Measurements from ENCODE around the gene CADPS2.

The CADPS2 gene

GRCh38 chr7:122726881-122727280 is 159.4 kb downstream of the CADPS2 start:
- no peak for FAIRE-seq
- DNase-seq (ENCODE audit: extremely low spot score, insufficient read length, low read depth) = no peak

GRCh38 chr7:122724366-122724765 is 161.9 kb downstream of the CADPS2 start:
- no peak for DNase-seq (ENCODE audit: extremely low spot score, insufficient read length, low read depth)
- no peak for FAIRE-seq

DNA sequence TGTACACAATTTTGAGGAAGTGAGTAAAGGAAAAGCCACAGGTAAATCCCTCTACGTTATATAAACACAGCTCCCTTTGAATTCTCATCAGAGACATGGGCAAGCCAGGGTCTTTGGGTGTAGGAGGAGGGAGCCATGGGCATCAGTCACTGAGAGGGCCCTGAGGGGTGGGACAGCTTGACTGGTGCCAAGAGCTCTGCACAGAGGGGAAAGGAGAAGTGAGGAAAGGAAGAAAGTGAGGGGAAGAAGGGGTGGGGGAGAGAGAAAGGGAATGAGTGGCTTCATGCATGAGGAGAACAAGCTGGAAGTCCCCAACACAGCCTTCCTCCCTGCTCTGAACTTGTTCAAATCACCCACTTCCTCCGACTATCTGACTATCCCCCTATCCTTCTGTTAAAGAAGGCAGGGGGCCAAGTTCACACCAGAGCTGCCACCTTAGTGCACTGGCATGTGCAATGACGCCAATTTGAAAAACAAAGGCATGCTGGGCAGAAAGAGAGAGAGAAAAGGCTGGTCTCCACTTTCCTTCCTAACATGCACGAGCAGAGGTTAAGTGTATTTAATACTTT is 167.2 kb downstream of the CADPS2 start:
- FAIRE-seq (no peak), DNase-seq (ENCODE audit: extremely low spot score, insufficient read length, low read depth) (no peak)

- FAIRE-seq (no peak), DNase-seq (ENCODE audit: extremely low spot score, insufficient read length, low read depth) (no peak)
Observed at GRCh38 chr7:122717356-122718089, 168.7 kb downstream of the CADPS2 start.

DNA sequence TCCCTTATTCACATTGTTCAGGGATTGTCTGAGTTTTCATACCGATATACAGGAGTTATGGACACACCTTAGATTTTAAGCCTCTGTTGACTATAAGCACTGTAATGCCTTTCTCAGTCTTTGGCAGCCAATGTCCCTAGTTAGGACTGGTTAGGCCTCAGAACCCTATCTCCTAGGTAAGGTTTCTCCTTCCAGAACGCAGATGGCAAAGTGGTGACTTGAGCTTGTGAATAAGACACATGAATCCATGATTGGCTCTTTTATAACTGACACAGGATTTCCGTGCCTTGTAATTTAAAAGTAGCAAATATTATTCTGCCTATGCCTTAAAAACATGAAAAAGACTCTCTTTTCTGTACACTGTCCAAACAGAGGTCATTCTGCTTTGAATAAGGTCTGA is 171.1 kb downstream of the CADPS2 start:
- no peak for FAIRE-seq
- DNase-seq (ENCODE audit: extremely low spot score, insufficient read length, low read depth) = no peak

- DNase-seq (ENCODE audit: extremely low spot score, insufficient read length, low read depth) (no peak), FAIRE-seq (no peak)
Observed at GRCh38 chr7:122710916-122711315, 175.3 kb downstream of the CADPS2 start.

GRCh38 chr7:122709930-122710646 is 176.2 kb downstream of the CADPS2 start:
- FAIRE-seq = no peak

DNA sequence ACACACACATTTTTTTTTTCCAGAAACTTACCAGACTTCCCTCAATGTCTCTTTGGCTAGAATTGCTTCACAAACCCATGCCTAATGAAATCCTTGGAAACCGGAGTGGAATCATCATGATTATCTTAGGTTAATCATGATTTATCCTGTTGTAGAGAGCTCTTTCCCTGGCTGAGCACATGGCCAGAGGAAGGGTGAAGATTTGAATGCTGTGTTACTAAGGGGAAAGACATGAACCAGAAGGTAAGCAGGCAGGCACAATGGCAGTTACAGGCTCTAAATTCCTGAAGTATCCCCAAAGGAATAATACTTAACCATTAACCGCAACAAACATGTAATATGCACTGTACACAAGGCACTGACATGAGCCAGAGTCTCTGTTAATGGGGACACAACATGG is 179.4 kb downstream of the CADPS2 start:
- FAIRE-seq (no peak), DNase-seq (ENCODE audit: extremely low spot score, insufficient read length, low read depth) (no peak)

More at GRCh38 chr7:122709930-122710646, 176.2 kb downstream of the CADPS2 start:
- no peak for DNase-seq (ENCODE audit: extremely low spot score, insufficient read length, low read depth)

DNA sequence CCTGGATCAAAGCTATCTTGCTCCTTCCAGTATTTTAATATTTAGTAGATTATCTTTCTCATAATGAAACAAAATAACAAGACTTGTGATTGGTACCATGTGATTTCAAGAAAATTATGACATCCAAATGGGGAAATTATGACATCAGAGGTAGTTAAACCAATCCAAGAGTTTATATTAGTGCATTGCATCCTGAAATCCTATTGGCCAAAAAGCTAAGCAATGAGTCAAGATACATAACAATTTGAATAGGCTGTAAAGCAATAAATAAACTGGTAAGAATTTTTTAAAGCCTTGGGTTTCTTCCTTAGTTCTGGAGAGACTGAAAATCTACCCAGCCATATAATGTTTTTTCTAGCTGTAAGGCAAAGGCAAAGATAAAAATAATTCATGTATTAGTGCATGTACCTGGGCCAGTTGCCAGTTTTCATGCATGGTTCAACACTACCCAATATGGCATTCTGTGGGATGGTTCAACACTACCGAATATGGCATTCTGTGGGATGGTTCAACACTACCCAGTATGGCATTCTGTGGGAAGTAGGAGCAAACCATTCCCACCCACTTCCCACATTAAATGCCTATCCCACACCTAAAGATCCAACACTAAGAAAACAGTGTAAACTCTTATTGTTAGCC is 183.3 kb downstream of the CADPS2 start, which contains the start of gene RNF148:
Gene RNF148, minus strand, starts transcription at position 51 of the 639 bp plus-strand sequence. CDS start 172 bp downstream, outside the sequence.
- DNase-seq (ENCODE audit: extremely low spot score, insufficient read length, low read depth) = no peak
- FAIRE-seq = no peak

GRCh38 chr7:122699017-122699416 is 187.2 kb downstream of the CADPS2 start, which contains the start of gene RNF133:
TSS of gene RNF133 (minus strand) at chr7:122699117. CDS start at chr7:122698918, 199 bp downstream.
- FAIRE-seq (no peak), DNase-seq (ENCODE audit: extremely low spot score, insufficient read length, low read depth) (no peak)

GRCh38 chr7:122695816-122696215 is 190.4 kb downstream of the CADPS2 start:
- DNase-seq (ENCODE audit: extremely low spot score, insufficient read length, low read depth) (no peak), FAIRE-seq (no peak)

DNA sequence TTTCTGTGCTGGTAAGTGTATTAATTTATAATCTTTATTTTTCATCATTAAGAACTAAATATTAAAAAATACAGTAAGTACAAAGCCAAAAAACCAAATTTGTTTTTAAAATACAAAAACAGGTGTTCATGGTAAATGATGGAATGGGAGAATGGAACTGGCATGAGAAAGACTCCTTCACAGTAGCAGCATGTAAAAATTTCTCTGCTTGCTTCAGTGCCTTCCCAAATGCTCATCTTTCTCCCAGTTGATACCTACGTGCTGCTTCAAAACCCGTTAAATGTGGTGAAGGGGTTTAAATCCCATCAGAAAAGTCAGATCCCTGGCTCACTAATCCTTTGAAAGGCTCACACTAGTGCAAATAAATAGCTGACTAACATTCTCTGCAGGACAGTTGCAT is 191.6 kb downstream of the CADPS2 start:
- FAIRE-seq = no peak
- DNase-seq (ENCODE audit: extremely low spot score, insufficient read length, low read depth) = no peak

- DNase-seq (ENCODE audit: extremely low spot score, insufficient read length, low read depth) (no peak), FAIRE-seq (no peak)
Observed at GRCh38 chr7:122692769-122693309, 193.4 kb downstream of the CADPS2 start.

GRCh38 chr7:122691569-122692235 is 194.6 kb downstream of the CADPS2 start:
- no peak for FAIRE-seq

DNA sequence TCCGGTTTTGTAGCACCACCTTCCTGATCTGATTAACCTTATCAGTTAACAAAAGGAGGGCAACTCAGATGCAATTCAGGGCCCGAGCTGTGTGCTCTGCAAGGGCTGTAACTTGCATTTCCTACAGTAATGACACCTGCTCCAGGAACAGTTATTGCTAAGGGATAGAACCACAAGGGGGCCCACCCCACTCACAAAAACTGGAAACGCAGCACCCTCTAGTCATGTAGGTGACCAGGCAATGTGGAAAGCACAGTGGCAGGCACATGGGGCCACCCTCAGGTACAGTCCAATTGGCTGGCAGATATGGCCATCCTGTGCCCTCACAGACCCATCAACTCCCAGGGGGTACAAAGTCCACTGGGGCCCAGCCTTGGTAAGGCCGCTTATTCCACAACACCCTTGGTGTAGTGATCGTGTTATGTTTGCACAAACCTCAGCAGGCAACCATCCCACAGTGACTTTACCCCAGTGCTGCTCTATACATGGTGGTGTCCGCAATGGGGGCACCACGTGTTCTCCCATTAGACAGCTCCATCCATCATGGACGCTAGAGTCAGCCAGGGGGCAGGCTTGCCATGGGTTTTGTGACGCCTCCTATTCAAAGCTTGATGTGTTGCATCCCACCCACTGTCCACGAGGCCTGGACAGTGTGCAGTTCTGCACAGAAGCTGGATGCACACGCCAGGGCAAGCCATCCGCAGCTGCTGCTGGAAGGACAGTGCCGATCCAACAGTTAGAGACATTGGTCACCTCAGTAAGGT is 196.7 kb downstream of the CADPS2 start:
- FAIRE-seq (no peak), DNase-seq (ENCODE audit: extremely low spot score, insufficient read length, low read depth) (no peak)

More at GRCh38 chr7:122691569-122692235, 194.6 kb downstream of the CADPS2 start:
- DNase-seq (ENCODE audit: extremely low spot score, insufficient read length, low read depth) = no peak

- FAIRE-seq (no peak), DNase-seq (ENCODE audit: extremely low spot score, insufficient read length, low read depth) (no peak)
Observed at GRCh38 chr7:122688400-122688998, 197.8 kb downstream of the CADPS2 start.

- FAIRE-seq (no peak), DNase-seq (ENCODE audit: extremely low spot score, insufficient read length, low read depth) (no peak)
Observed at GRCh38 chr7:122686360-122686878, 199.8 kb downstream of the CADPS2 start.

DNA sequence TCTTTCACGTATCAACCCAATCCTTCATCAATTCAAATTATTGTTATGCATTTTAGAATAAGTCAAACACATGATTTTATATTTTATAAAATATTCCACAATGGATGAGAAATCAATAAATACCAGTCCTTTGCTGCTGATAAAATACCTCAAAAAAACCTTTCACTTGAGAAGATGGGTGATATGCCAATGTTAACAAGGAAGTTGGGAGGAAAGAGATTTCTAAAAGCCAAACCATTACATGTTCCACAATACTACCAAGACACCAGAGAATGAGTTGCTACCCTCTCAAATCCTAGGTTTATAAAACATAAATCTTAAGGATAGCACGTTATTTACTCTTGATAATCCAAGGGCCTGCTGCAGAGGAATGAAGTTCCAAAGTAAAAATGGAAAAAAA is 201.8 kb downstream of the CADPS2 start:
- FAIRE-seq = no peak
- no peak for DNase-seq (ENCODE audit: extremely low spot score, insufficient read length, low read depth)

All from GM18507 (cell line).